Neuronal stem cell (in vitro differentiated cells): ENCODE data around the gene LGR6.
"Not testable (repeated sequence)": the region's sequence is repeated elsewhere in the genome, so short reads cannot be mapped to it uniquely, and the experiment has no call there.

ENCODE experiments used
- DNase-seq: peaks from one replicate; pipeline ENCODE4 v3.0.0-alpha.2; 2013; ENCODE audit warnings: low spot score
- H2AFZ ChIP-seq: one replicate; pipeline ENCODE4 v1.6.1; 2013; ENCODE audit warnings: mild to moderate bottlenecking, low read length, inconsistent platforms
- H2AK5ac ChIP-seq: 2 replicates; pipeline ENCODE4 v1.6.1; 2013; ENCODE audit warnings: low read depth, mild to moderate bottlenecking, inconsistent platforms, low read length, moderate library complexity, mixed read lengths
- H2BK120ac ChIP-seq: 2 replicates; pipeline ENCODE4 v1.6.1; 2013; ENCODE audit warnings: low read depth, mild to moderate bottlenecking, inconsistent platforms, low read length, moderate library complexity, mixed read lengths
- H2BK12ac ChIP-seq: one replicate; pipeline ENCODE4 v1.6.1; 2013; ENCODE audit warnings: low read length, inconsistent platforms
- H2BK15ac ChIP-seq: 2 replicates; pipeline ENCODE4 v1.6.1; 2013; ENCODE audit warnings: mild to moderate bottlenecking, low read length, inconsistent platforms, mixed read lengths
- H2BK5ac ChIP-seq: one replicate; pipeline ENCODE4 v1.6.1; 2013; ENCODE audit warnings: inconsistent platforms, mild to moderate bottlenecking, low read length, moderate library complexity
- H3K14ac ChIP-seq: one replicate; pipeline ENCODE4 v1.6.1; 2013; ENCODE audit warnings: low read length, inconsistent platforms
- H3K18ac ChIP-seq: 2 replicates; pipeline ENCODE4 v1.6.1; 2013; ENCODE audit warnings: low read length, inconsistent platforms
- H3K23ac ChIP-seq: 2 replicates; pipeline ENCODE4 v1.6.1; 2013; ENCODE audit warnings: low read depth, mild to moderate bottlenecking, mixed read lengths, low read length, inconsistent platforms; ENCODE audit not compliant: poor library complexity
- H3K27ac ChIP-seq: replicated peaks from 3 replicates; pipeline ENCODE4 v1.5.1; 2013; ENCODE audit warnings: low read length, inconsistent platforms
- H3K27me3 ChIP-seq, 3 experiments: 2 replicates each; pipeline ENCODE4 v1.6.1; 2013; ENCODE audit warnings: low read length in 3 of 3, mild to moderate bottlenecking in 2 of 3, inconsistent platforms in 1 of 3, low read depth in 1 of 3, mixed read lengths in 1 of 3, moderate library complexity in 1 of 3; ENCODE audit not compliant: control insufficient read depth in 3 of 3, insufficient read depth in 3 of 3
- H3K36me3 ChIP-seq, 2 donors: replicated peaks in 1 of 2; 2 replicates each; pipeline ENCODE4 v1.6.1; 2013; ENCODE audit warnings: low read length in 2 of 2; ENCODE audit not compliant: control insufficient read depth in 2 of 2, insufficient read depth in 2 of 2
- H3K4ac ChIP-seq: 2 replicates; pipeline ENCODE4 v1.6.1; 2013; ENCODE audit warnings: inconsistent platforms, mild to moderate bottlenecking, low read length, moderate library complexity
- H3K4me1 ChIP-seq, 2 donors: 1 replicate in 1 of 2; 2 replicates in 1 of 2; pipeline ENCODE4 v1.6.1; 2013; ENCODE audit warnings: low read length in 2 of 2, low read depth in 1 of 2; ENCODE audit not compliant: control insufficient read depth in 2 of 2, insufficient read depth in 1 of 2
- H3K4me2 ChIP-seq: one replicate; pipeline ENCODE4 v1.6.1; 2013; ENCODE audit warnings: mild to moderate bottlenecking, low read length, inconsistent platforms; ENCODE audit not compliant: insufficient read depth, poor library complexity, severe bottlenecking
- H3K4me3 ChIP-seq, 2 donors: 2 replicates each; pipeline ENCODE4 v1.5.1; 2013; ENCODE audit warnings: low read length in 2 of 2, mild to moderate bottlenecking in 2 of 2, inconsistent platforms in 1 of 2, moderate library complexity in 1 of 2
- H3K79me1 ChIP-seq: one replicate; pipeline ENCODE4 v1.6.1; 2013; ENCODE audit warnings: low read depth, mild to moderate bottlenecking, inconsistent platforms, low read length, moderate library complexity
- H3K9ac ChIP-seq: one replicate; pipeline ENCODE4 v1.6.1; 2013; ENCODE audit warnings: mild to moderate bottlenecking, low read depth, low read length, inconsistent platforms; ENCODE audit not compliant: poor library complexity
- H3K9me3 ChIP-seq, 2 donors: replicated peaks in 1 of 2; 2 replicates each; pipeline versions ENCODE3 to v1.6.1; 2013; ENCODE audit warnings: low read length in 2 of 2, mild to moderate bottlenecking in 2 of 2, inconsistent platforms in 1 of 2, low read depth in 1 of 2, mixed read lengths in 1 of 2, moderate library complexity in 1 of 2; ENCODE audit not compliant: control insufficient read depth in 2 of 2, insufficient read depth in 1 of 2
- H4K8ac ChIP-seq: one replicate; pipeline ENCODE4 v1.6.1; 2013; ENCODE audit warnings: low read depth, mild to moderate bottlenecking, inconsistent platforms, low read length, moderate library complexity
- H4K91ac ChIP-seq: one replicate; pipeline ENCODE4 v1.6.1; 2013; ENCODE audit warnings: low read length, low read depth, mild to moderate bottlenecking, inconsistent platforms; ENCODE audit not compliant: poor library complexity
- WGBS, 2 donors: extraction: QIAGEN DNeasy Blood & Tissue Kit; methylation state at CpG; one replicate each; pipeline ENCODE4 v1.1.7; 2013; ENCODE audit warnings: missing lambda C conversion rate in 2 of 2, mixed read lengths in 1 of 2; ENCODE audit not compliant: insufficient read length in 2 of 2, insufficient replicate concordance in 1 of 2; ENCODE audit errors: extremely low coverage in 2 of 2; 5-methylcytosine and 5-hydroxymethylcytosine counted together

The LGR6 gene

GRCh38 chr1:202179828-202180750 is 13.5 kb upstream of the LGR6 start:
- Histone ChIP-seq H2AK5ac (no peak overlapping the region), H3K27ac (no peak overlapping the region), H3K9ac (no peak overlapping the region), H3K4me3 (no peak overlapping the region), H4K8ac (no peak overlapping the region), H3K79me1 (no peaks in the 10 kb centered on the region), H3K4me2 (no peak overlapping the region), H3K18ac (peak overlapping the region; percentile 20), H3K36me3 (no peaks in the 10 kb centered on the region), H3K23ac (peak overlapping the region; percentile 17), H3K4ac (no peak overlapping the region), H2AFZ (no peak overlapping the region), H3K27me3 (peaks cover 0 to 62% (median 0%) of the 10 kb centered on the region in 3 experiments), H3K4me1 (peaks cover 0 to 6% of the 10 kb centered on the region in 2 donors), H4K91ac (no peak overlapping the region), H3K14ac (no peak overlapping the region), H2BK5ac (no peak overlapping the region), H3K9me3 (no peaks in the 10 kb centered on the region), H2BK120ac (no peak overlapping the region), H2BK12ac (no peak overlapping the region), H2BK15ac (no peak overlapping the region)
- no peak for DNase-seq
- no CpG with 5 or more reads among the region's 19 CpGs for WGBS, 2 donors

DNA sequence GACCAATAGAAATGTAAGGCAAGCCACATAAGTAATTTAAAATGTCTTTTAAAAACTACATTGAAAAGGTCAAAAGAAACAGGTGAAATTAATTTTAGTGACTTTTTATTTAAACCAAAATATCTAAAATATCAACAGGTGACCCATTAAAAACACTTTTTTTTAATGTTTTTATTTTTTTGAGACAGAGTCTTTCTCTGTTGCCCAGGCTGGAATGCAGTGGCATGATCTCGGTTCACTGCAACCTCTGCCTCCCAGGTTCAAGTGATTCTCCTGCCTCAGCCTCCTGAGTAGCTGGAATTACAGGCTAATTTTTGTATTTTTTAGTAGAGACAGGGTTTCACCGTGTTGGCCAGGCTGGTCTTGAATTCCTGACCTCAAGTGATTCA is 12.9 kb upstream of the LGR6 start:
- not testable (repeated sequence) for H4K8ac ChIP-seq, H2BK15ac ChIP-seq, H3K4me2 ChIP-seq, H2AFZ ChIP-seq, H3K79me1 ChIP-seq, H3K9me3 ChIP-seq, H3K27ac ChIP-seq, H4K91ac ChIP-seq, H3K23ac ChIP-seq, H2AK5ac ChIP-seq, H3K4me1 ChIP-seq, H3K4me3 ChIP-seq, H3K9ac ChIP-seq, H2BK5ac ChIP-seq, H2BK12ac ChIP-seq, H3K36me3 ChIP-seq, H3K4ac ChIP-seq, DNase-seq, H3K18ac ChIP-seq, H2BK120ac ChIP-seq, H3K14ac ChIP-seq
- peaks cover 0 to 62% (median 0%) of the 10 kb centered on the region in 3 experiments for H3K27me3 ChIP-seq
- no CpG with 5 or more reads among the region's 2 CpGs for WGBS, 2 donors

DNA sequence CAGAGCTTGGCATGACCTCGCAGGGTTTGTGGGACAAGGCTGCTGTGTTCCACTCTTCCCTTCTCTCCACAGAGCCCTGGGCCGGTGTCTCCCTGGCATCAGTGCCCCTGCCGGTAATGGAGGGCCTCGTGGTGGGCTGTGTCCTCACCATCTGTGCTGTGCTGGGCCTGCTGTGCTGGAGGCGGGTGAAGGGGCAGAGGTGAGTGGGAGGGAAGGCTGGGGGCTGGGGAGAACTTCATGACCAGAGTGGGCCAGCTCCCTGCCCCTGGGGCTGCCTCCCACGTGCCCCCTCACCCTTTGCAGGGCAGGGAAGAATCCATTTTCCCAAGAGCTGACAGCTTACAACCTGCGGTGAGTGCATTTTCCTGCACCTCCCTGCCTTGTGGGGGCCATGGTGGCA is 12.0 kb upstream of the LGR6 start:
- Histone ChIP-seq H3K36me3 (no peaks in the 10 kb centered on the region), H2BK15ac (peak overlapping the region; percentile 21), H3K4me3 (no peak overlapping the region), H3K79me1 (no peaks in the 10 kb centered on the region), H3K27me3 (peaks cover 0 to 62% (median 0%) of the 10 kb centered on the region in 3 experiments), H3K9me3 (no peaks in the 10 kb centered on the region), H3K4me1 (peaks cover 0 to 6% of the 10 kb centered on the region in 2 donors), H2BK120ac (no peak overlapping the region), H3K27ac (no peak overlapping the region), H3K23ac (no peak overlapping the region), H4K91ac (no peak overlapping the region), H2AK5ac (peak overlapping the region; percentile 42), H3K18ac (peak overlapping the region; percentile 53), H3K14ac (peak overlapping the region; percentile 9), H3K9ac (no peak overlapping the region), H2AFZ (no peak overlapping the region), H2BK12ac (peak overlapping the region; percentile 14), H3K4me2 (no peak overlapping the region), H4K8ac (no peak overlapping the region), H2BK5ac (no peak overlapping the region), H3K4ac (no peak overlapping the region)
- DNase-seq = no peak
- no CpG with 5 or more reads among the region's 7 CpGs for WGBS, 2 donors

GRCh38 chr1:202182040-202182877 is 11.3 kb upstream of the LGR6 start:
- H3K4me1 ChIP-seq = peaks cover 0 to 6% of the 10 kb centered on the region in 2 donors
- H4K91ac ChIP-seq = no peak overlapping the region
- no peak overlapping the region for H2AK5ac ChIP-seq
- no peak overlapping the region for H3K27ac ChIP-seq
- no peaks in the 10 kb centered on the region for H3K36me3 ChIP-seq
- H3K79me1 ChIP-seq = no peaks in the 10 kb centered on the region
- H3K18ac ChIP-seq = peak overlapping the region; percentile 53
- peak overlapping the region; percentile 0 for H2BK15ac ChIP-seq
- no peak overlapping the region for H3K9ac ChIP-seq
- no peak overlapping the region for H2AFZ ChIP-seq
- no peak overlapping the region for H4K8ac ChIP-seq
- H3K14ac ChIP-seq = peak overlapping the region; percentile 9
- H3K4me2 ChIP-seq = no peak overlapping the region
- no peaks in the 10 kb centered on the region for H3K9me3 ChIP-seq
- no peak overlapping the region for H3K23ac ChIP-seq
- H2BK120ac ChIP-seq = no peak overlapping the region
- H3K4me3 ChIP-seq = no peak overlapping the region
- no peak overlapping the region for H2BK5ac ChIP-seq
- no CpG with 5 or more reads among the region's 8 CpGs for WGBS, 2 donors
- H3K4ac ChIP-seq = no peak overlapping the region
- peak overlapping the region; percentile 14 for H2BK12ac ChIP-seq
- no peak for DNase-seq
- peaks cover 0 to 62% (median 0%) of the 10 kb centered on the region in 3 experiments for H3K27me3 ChIP-seq
